Measurements from ENCODE around the gene TNIP2.
"Not testable (repeated sequence)": the region's sequence is repeated elsewhere in the genome, so short reads cannot be mapped to it uniquely, and the experiment has no call there.

TNIP2 gene

DNA sequence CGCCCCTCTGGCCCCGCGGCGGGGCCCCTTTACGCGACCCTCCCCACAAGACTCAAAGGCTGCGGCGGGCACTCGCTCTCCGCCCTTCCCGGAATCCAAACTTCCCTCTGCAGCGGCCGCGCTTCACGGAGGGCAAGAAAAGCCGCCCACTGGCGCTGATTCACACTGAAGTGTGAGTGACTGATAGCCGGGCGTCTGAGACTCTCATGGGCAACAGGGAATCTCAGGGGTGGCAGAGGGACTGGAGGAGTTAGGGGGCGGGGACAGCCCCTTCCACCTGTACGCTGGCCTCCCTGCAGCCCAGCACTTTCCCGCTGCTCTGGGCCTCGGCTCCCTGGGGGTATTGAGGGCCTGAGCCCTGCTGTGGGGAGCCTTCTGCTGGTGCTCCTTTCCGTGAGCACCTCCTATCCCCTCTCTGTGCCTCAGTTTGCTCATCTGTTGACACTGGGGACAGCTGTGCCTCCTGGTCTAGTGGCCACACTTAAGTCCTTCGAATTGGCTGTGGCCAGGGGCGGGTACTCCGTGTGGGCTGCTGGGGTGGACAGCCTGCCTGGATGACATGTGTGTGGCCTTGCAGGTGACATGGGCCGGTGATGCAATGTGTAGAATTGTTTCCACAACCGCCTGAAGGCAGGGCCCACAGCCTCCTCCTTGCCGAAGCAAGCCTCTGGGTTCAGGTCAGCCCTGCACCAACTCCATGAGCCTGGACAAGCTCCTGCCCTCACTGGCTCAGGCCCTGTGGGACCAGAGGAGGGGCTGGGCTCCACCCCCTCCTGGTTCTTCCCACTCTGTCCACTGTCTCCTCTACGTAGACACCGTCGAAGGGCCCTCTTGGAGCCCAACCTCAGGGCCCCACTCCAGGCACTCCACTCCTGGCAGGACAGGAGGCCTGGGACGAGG lies 37.7 kb upstream of the TNIP2 start:
- DNase-seq (ENCODE audit: low read depth) = peak; percentile 53

GRCh38 chr4:2792711-2793585 lies 36.8 kb upstream of the TNIP2 start, which contains the start of gene SH3BP2:
TSS of gene SH3BP2 (plus strand) at chr4:2793085. CDS start at chr4:2820618, 27,533 bp downstream.
- peak; percentile 63 for DNase-seq (ENCODE audit: low read depth)

DNA sequence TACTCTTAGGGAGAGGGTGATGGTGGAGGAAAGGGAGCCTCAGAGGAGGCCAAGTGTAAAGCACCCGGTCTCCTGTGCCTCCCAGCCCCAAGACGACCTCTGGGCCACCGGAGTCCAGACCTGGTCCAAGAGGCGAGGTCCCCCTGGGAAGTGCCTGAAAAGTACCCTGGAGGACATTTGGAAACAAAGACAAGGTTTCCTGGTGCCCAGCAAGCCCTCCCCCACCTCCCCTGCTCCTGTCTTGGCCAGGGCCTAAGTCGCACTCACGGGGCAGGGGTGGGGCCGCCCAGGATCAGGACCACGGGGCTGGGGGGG lies 36.2 kb upstream of the TNIP2 start:
- no peak for DNase-seq (ENCODE audit: low read depth)

- no peak for DNase-seq (ENCODE audit: low read depth)
These were observed 35.6 kb upstream of the TNIP2 start for GRCh38 chr4:2791518-2792395.

GRCh38 chr4:2790583-2791517 lies 34.7 kb upstream of the TNIP2 start:
- no peak for DNase-seq (ENCODE audit: low read depth)

DNA sequence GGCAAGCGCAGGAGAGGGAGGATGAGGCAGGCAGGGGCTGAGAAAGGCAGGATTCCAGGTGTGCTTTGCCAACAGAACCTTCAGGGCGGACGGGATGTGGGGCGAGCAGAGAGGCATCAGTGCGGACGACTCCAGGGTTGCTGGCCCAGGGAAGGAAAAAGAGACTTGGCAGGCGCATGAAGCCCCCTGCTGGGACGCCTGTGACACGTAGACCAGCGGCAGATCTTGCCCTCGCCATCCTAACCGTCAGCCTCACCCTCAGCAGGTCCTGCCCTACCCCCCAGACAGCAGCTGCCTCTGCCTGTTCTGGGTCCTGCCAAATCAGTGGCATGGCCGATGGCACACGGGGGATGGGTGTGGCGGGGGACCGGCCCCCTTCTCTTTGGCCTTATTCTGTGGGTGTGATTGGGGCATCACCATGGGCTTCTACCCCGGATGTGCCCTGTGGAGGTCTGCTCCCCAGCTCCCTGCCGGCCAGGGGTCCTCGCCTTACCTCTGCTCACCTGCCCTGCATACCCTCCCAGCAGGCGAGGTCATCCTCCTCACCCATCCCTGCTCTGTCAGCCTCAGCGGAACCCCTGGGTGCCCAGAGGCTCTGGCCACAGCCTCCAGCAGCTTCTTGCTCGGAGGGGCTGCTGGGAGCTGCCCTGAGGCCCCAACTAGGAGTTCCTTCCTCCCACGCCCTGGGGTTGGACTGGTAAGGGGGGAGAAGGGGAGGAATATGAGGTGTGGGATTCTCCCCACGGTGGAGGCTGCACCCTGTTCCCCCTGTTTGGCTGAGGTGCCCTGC lies 33.9 kb upstream of the TNIP2 start:
- no peak for DNase-seq (ENCODE audit: low read depth)

- no peak for DNase-seq (ENCODE audit: low read depth)
These were observed 33.2 kb upstream of the TNIP2 start for GRCh38 chr4:2789351-2789750.

- DNase-seq (ENCODE audit: low read depth) = no peak
These were observed 32.5 kb upstream of the TNIP2 start for GRCh38 chr4:2788532-2789103.

DNA sequence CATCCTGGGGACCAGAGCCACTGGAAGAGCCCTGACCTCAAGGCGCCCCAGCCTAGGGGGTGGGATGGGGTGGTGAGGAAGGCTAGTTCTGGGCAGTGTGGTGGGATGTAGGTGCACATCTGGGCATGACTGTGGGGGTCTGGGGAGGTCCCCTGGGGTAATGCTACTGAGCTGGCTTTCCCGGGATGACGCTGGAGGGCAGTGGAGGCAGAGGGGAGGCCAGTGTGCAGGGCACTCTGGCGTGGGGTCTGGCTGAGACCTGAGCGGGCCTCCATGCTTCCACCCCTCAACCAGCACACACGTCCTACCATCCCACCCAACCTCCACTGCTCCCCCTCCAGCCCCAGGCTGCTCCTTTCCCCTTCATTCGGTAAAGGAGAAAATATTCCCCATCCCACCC lies 32.0 kb upstream of the TNIP2 start:
- no peak for DNase-seq (ENCODE audit: low read depth)

- no peak for DNase-seq (ENCODE audit: low read depth)
These were observed 31.3 kb upstream of the TNIP2 start for GRCh38 chr4:2787230-2788100.

- DNase-seq (ENCODE audit: low read depth) = no peak
These were observed 30.7 kb upstream of the TNIP2 start for GRCh38 chr4:2786794-2787229.

GRCh38 chr4:2786152-2786671 lies 30.1 kb upstream of the TNIP2 start:
- no peak for DNase-seq (ENCODE audit: low read depth)

- no peak for DNase-seq (ENCODE audit: low read depth)
These were observed 29.5 kb upstream of the TNIP2 start for GRCh38 chr4:2785613-2786012.

DNA sequence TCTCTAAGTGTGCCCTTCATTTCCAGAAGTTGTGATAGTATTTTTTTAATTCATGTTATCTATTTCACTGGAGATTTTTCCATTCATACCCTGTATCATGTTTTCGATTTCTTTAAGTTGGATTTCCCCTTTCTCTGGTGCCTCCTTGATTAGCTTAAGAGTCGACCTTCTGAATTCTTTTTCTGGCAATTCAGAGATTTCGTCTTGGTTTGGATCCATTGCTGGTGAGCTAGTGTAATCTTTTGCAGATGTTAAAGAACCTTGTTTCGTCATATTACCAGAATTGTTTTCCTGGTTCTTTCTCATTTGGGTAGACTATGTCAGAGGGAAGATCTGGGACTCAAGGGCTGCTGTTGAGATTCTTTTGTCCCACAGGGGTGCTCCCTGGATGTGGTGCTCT lies 27.7 kb upstream of the TNIP2 start:
- no peak for DNase-seq (ENCODE audit: low read depth)

DNA sequence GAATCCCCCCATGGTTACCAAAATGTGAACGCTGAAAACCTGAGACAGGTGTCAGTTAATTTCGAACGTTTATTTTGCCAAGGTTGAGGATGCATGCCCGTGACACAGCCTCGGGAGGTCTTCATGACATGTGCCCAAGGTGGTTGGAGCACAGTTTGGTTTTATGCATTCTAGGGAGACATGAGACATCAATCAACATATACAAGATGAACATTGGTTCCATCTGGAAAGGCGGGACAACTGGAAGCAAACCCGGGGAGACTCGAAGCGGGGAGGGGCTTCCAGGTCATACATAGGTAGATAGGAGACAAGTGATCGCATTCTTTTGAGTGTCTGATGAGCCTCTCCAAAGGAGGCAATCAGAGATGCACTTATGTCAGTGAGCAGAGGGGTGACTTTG lies 25.8 kb upstream of the TNIP2 start:
- DNase-seq (ENCODE audit: low read depth) = no peak

- DNase-seq (ENCODE audit: low read depth) = not testable (repeated sequence)
These were observed 24.5 kb upstream of the TNIP2 start for GRCh38 chr4:2780643-2781042.

DNA sequence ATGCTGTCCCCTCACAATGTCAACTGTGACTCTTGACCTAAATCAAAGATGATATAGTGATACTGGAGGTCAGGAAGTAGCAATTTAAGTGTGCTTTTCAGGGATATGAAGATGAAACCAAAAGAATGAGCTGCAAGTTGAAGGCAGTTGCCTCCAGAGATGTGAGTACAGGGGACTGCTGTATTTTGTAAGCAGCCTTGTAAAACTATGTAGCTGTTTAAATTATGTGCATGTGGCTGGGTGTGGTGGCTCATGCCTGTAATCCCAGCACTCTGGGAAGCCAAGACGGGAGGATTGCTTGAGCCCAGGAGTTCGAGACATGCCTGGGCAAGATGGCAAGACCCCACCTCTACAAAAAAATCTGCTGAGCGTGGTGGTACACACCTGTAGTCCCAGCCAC lies 15.1 kb upstream of the TNIP2 start:
- no peak for DNase-seq (ENCODE audit: low read depth)

GRCh38 chr4:2768921-2769336 lies 12.8 kb upstream of the TNIP2 start:
- no peak for DNase-seq (ENCODE audit: low read depth)

Data from iris pigment epithelial cell (primary cell).